Vagina (tissue), 2 donors: ENCODE results near the gene TUSC7.

Experiments used
- CTCF ChIP-seq, 3 experiments: fragments of 450-650 bp in 2 of 3; fragments of 200-600 bp in 1 of 3; sonication (generic) in 1 of 3; IDR thresholded peaks; one replicate each; pipeline ENCODE4 v1.5.1; 2017 to 2019; ENCODE audit warnings: antibody characterized with exemption in 3 of 3, mild to moderate bottlenecking in 2 of 3, moderate library complexity in 2 of 3
- POLR2AphosphoS5 ChIP-seq, 2 donors: sonication (generic); formaldehyde crosslinking; IDR thresholded peaks; one replicate each; pipeline ENCODE4 v1.9.0; 2017; ENCODE audit warnings: antibody characterized with exemption in 2 of 2, mild to moderate bottlenecking in 2 of 2, low read depth in 1 of 2; ENCODE audit not compliant: insufficient read depth in 1 of 2

GRCh38 chr3:116759316-116759715 is 49.7 kb downstream of the TUSC7 start:
- TF ChIP-seq CTCF (IDR thresholded peaks at IDR 0.05) (no peak), POLR2AphosphoS5 (IDR thresholded peaks at IDR 0.05; ENCODE audit: insufficient read depth in 1 of 2, low read depth in 1 of 2) (no peak)
